Measurements from ENCODE around the gene ADM.

GRCh38 chr11:10349806-10350205, 44.9 kb downstream of the ADM start:
- TF ChIP-seq CTCF (IDR thresholded peaks at IDR 0.05): no peak
- TF ChIP-seq POLR2A (IDR thresholded peaks at IDR 0.05; ENCODE audit: low read depth): no peak
- no peak for TF ChIP-seq POLR2AphosphoS5 (IDR thresholded peaks at IDR 0.05)
